GM03348 (cell line): Measurements from ENCODE around the gene C1orf159.
A peak's percentile ranks its signal among the peaks of the same experiment; 100 is the strongest.

Experiments
- DNase-seq: peaks from one replicate; pipeline ENCODE4 v3.0.0; 2012; ENCODE audit warnings: low spot score

Gene C1orf159

GRCh38 chr1:1053682-1054081 is 62.2 kb downstream of the C1orf159 start:
- DNase-seq = no peak

- no peak for DNase-seq
Measured at GRCh38 chr1:1053022-1053421, 62.9 kb downstream of the C1orf159 start.

GRCh38 chr1:1052003-1052840 is 63.7 kb downstream of the C1orf159 start:
- DNase-seq = no peak

- no peak for DNase-seq
Measured at GRCh38 chr1:1051127-1051810, 64.6 kb downstream of the C1orf159 start.

- no peak for DNase-seq
Measured at GRCh38 chr1:1050577-1051052, 65.3 kb downstream of the C1orf159 start.

GRCh38 chr1:1049318-1050165 is 66.3 kb downstream of the C1orf159 start:
- DNase-seq = no peak

GRCh38 chr1:1048765-1049164 is 67.1 kb downstream of the C1orf159 start:
- no peak for DNase-seq

- no peak for DNase-seq
Measured at GRCh38 chr1:1047963-1048362, 67.9 kb downstream of the C1orf159 start.

- no peak for DNase-seq
Measured at GRCh38 chr1:1047407-1047806, 68.5 kb downstream of the C1orf159 start.

GRCh38 chr1:1046767-1047166 is 69.1 kb downstream of the C1orf159 start:
- no peak for DNase-seq

GRCh38 chr1:1046243-1046642 is 69.6 kb downstream of the C1orf159 start:
- DNase-seq = no peak

GRCh38 chr1:1045129-1045528 is 70.8 kb downstream of the C1orf159 start:
- no peak for DNase-seq

- no peak for DNase-seq
Measured at GRCh38 chr1:1044455-1045078, 71.3 kb downstream of the C1orf159 start.

- DNase-seq = no peak
Measured at GRCh38 chr1:1043921-1044320, 72.0 kb downstream of the C1orf159 start.

GRCh38 chr1:1043411-1043810 is 72.5 kb downstream of the C1orf159 start:
- DNase-seq = no peak

- DNase-seq = no peak
Measured at GRCh38 chr1:1042835-1043234, 73.1 kb downstream of the C1orf159 start.

GRCh38 chr1:1041873-1042272 is 74.0 kb downstream of the C1orf159 start:
- no peak for DNase-seq

- DNase-seq = no peak
Measured at GRCh38 chr1:1041092-1041523, 74.8 kb downstream of the C1orf159 start.

GRCh38 chr1:1040004-1040991 is 75.6 kb downstream of the C1orf159 start:
- DNase-seq = peak; percentile 98

GRCh38 chr1:1039145-1039910 is 76.6 kb downstream of the C1orf159 start:
- DNase-seq = no peak
